Calu3 (cell line): ENCODE measurements around the gene LARGE1. TPM values are rescaled to one million over a fixed set of nuclear protein-coding genes. Genes with fewer than 3 reads are reported as not detected.

Experiments
- BruUV-seq: library from RNA; stranded (reverse); fragments of 400-500 nt; replicated peaks from 2 replicates; lab custom pipeline; 2021; lab: Mats Ljungman, UMichigan
- CTCF ChIA-PET: fragments of 300-600 bp; sonication (Branson Sonifier 250); formaldehyde crosslinking; loops from one replicate; lab custom pipeline; 2022; ENCODE audit warnings: antibody characterized with exemption; lab: Charles Lee
- DNase-seq: peaks from one replicate; pipeline ENCODE4 v3.0.0; 2022
- H3K27ac Mint-ChIP-seq: one replicate; pipeline ENCODE4 v1.8.0; 2022; ENCODE audit warnings: mixed read lengths; ENCODE audit not compliant: unreplicated experiment
- H3K27me3 Mint-ChIP-seq: one replicate; pipeline ENCODE4 v1.8.0; 2022; ENCODE audit warnings: mixed read lengths; ENCODE audit not compliant: unreplicated experiment
- H3K36me3 Mint-ChIP-seq: one replicate; pipeline ENCODE4 v1.8.0; 2022; ENCODE audit warnings: mild to moderate bottlenecking, moderate library complexity, mixed read lengths; ENCODE audit not compliant: insufficient read depth, unreplicated experiment
- H3K4me1 Mint-ChIP-seq: one replicate; pipeline ENCODE4 v1.8.0; 2022; ENCODE audit warnings: mild to moderate bottlenecking, low read depth, mixed read lengths; ENCODE audit not compliant: unreplicated experiment
- H3K4me3 Mint-ChIP-seq: one replicate; pipeline ENCODE4 v1.8.0; 2022; ENCODE audit warnings: mild to moderate bottlenecking, low read depth, moderate library complexity, mixed read lengths; ENCODE audit not compliant: unreplicated experiment
- H3K9me3 Mint-ChIP-seq: one replicate; pipeline ENCODE4 v1.8.0; 2022; ENCODE audit warnings: low read depth, mixed read lengths; ENCODE audit not compliant: unreplicated experiment
- CTCF ChIP-seq: fragments of 200-600 bp; IDR thresholded peaks from one replicate; pipeline ENCODE4 v1.8.0; 2022; ENCODE audit warnings: antibody characterized with exemption; ENCODE audit not compliant: unreplicated experiment
- intact Hi-C: fragments of 100-400 bp; cut with micrococcal nuclease; formaldehyde crosslinking; loops from one replicate; pipeline ENCODE4 v1.10.0; 2022; ENCODE audit not compliant: unreplicated experiment
- total RNA-seq: library from RNA; stranded (reverse); gene quantifications from 2 replicates; pipeline ENCODE4 v1.2.3, GENCODE V29; 2022

LARGE1 gene
- total RNA-seq, 1 experiment from 2014 or later: 11.6 TPM

GRCh38 chr22:33492210-33492651 lies 428.0 kb downstream of the LARGE1 start:
- Mint-ChIP-seq H3K4me3 (no peak overlapping the region), H3K27me3 (no peaks in the 10 kb centered on the region), H3K4me1 (no peaks in the 10 kb centered on the region), H3K9me3 (no peaks in the 10 kb centered on the region), H3K27ac (no peak overlapping the region), H3K36me3 (no peaks in the 10 kb centered on the region)
- no peak for TF ChIP-seq CTCF
- BruUV-seq: no TSS peak
- CTCF ChIA-PET: no interaction called here
- DNase-seq: no peak
- intact Hi-C loops: no loop called here

- CTCF ChIA-PET: interaction anchor here (0.6 kb wide), 1 partner anchor 344 kb away, joined by 3 read pairs; no protein-coding TSS in a partner anchor
These were observed 433.1 kb downstream of the LARGE1 start for GRCh38 chr22:33487041-33487716.

GRCh38 chr22:33481550-33481949 lies 438.7 kb downstream of the LARGE1 start:
- no peak overlapping the region for H3K4me3 Mint-ChIP-seq
- no peak for DNase-seq
- peaks cover 10% of the 10 kb centered on the region for H3K27me3 Mint-ChIP-seq
- peaks cover 17% of the 10 kb centered on the region for H3K4me1 Mint-ChIP-seq
- H3K36me3 Mint-ChIP-seq: no peaks in the 10 kb centered on the region
- no peak overlapping the region for H3K27ac Mint-ChIP-seq
- TF ChIP-seq CTCF: no peak
- BruUV-seq: no TSS peak
- intact Hi-C loops: no loop called here
- H3K9me3 Mint-ChIP-seq: no peaks in the 10 kb centered on the region
- CTCF ChIA-PET: no interaction called here

More at GRCh38 chr22:33487041-33487716, 433.1 kb downstream of the LARGE1 start:
- H3K27me3 Mint-ChIP-seq: peaks cover 14% of the 10 kb centered on the region
- H3K27ac Mint-ChIP-seq: no peak overlapping the region
- DNase-seq: no peak
- intact Hi-C loops: no loop called here
- H3K4me3 Mint-ChIP-seq: no peak overlapping the region
- no peaks in the 10 kb centered on the region for H3K4me1 Mint-ChIP-seq
- BruUV-seq: no TSS peak
- H3K36me3 Mint-ChIP-seq: no peaks in the 10 kb centered on the region
- no peaks in the 10 kb centered on the region for H3K9me3 Mint-ChIP-seq
- no peak for TF ChIP-seq CTCF

- H3K4me1 Mint-ChIP-seq: peaks cover 27% of the 10 kb centered on the region
- H3K27me3 Mint-ChIP-seq: no peaks in the 10 kb centered on the region
- H3K9me3 Mint-ChIP-seq: no peaks in the 10 kb centered on the region
- H3K4me3 Mint-ChIP-seq: peak overlapping the region; percentile 16
- H3K27ac Mint-ChIP-seq: peak overlapping the region; percentile 40
- H3K36me3 Mint-ChIP-seq: no peaks in the 10 kb centered on the region
- BruUV-seq: no TSS peak
- CTCF ChIA-PET: interaction anchor here (1.0 to 1.5 kb wide), 2 partner anchors 63 to 148 kb away, joined by 3 to 4 read pairs; no protein-coding TSS in a partner anchor
- no peak for TF ChIP-seq CTCF
- DNase-seq: no peak
- intact Hi-C loops: loop anchor here (5.0 kb wide), 1 partner anchor 150 kb away; no protein-coding TSS in a partner anchor
These were observed 442.9 kb downstream of the LARGE1 start for GRCh38 chr22:33477120-33478111.
